PC-3 (cell line): Measurements from ENCODE around the gene MGAT4A. TPM values are rescaled to one million over a fixed set of nuclear protein-coding genes. Genes with fewer than 3 reads are reported as not detected.

Experiments used
- ATAC-seq: fragments of 200-7000 bp; cut with Tn5 transposase; 2 replicates; pipeline ENCODE4 v1.9.1; 2020; ENCODE audit warnings: mild to moderate bottlenecking, moderate library complexity
- BruUV-seq: library from RNA; stranded (reverse); fragments of 400-500 nt; replicated peaks from 2 replicates; lab custom pipeline; 2021; lab: Mats Ljungman, UMichigan
- CTCF ChIA-PET: fragments of 300-600 bp; sonication (Branson Sonifier 250); formaldehyde crosslinking; loops from one replicate; lab custom pipeline; 2022; ENCODE audit warnings: antibody characterized with exemption; lab: Charles Lee
- POLR2A ChIA-PET: fragments of 300-600 bp; sonication (Branson Sonifier 250); formaldehyde crosslinking; loops from one replicate; lab custom pipeline; 2022; ENCODE audit warnings: antibody characterized with exemption; ENCODE audit not compliant: unreplicated experiment; lab: Charles Lee
- DNase-seq: peaks from one replicate; pipeline ENCODE4 v3.0.0-alpha.2; 2015
- H2AFZ ChIP-seq: fragments of 300-600 bp; sonication (generic); 2 replicates; pipeline ENCODE4 v1.6.0; 2016; ENCODE audit warnings: antibody characterized with exemption, low read length
- H3F3A ChIP-seq: fragments of 300-600 bp; sonication (generic); one replicate; pipeline ENCODE4 v1.6.0; 2017; ENCODE audit warnings: antibody characterized with exemption, low read length, control low read depth, mild to moderate bottlenecking; ENCODE audit not compliant: unreplicated experiment
- H3K27ac ChIP-seq: fragments of 300-600 bp; sonication (generic); 2 replicates; pipeline ENCODE4 v1.5.1; 2016; ENCODE audit warnings: mild to moderate bottlenecking, low read length
- H3K27me3 ChIP-seq: fragments of 300-600 bp; sonication (generic); 2 replicates; pipeline ENCODE4 v1.6.1; 2016; ENCODE audit warnings: low read length, mixed read lengths
- H3K36me3 ChIP-seq: fragments of 300-600 bp; sonication (generic); 2 replicates; pipeline ENCODE4 v1.6.1; 2016; ENCODE audit warnings: low read depth, mixed run types, low read length, mixed read lengths
- H3K4me1 ChIP-seq: fragments of 300-600 bp; sonication (generic); 2 replicates; pipeline ENCODE4 v1.5.1; 2016; ENCODE audit warnings: low read length; ENCODE audit not compliant: insufficient read depth
- H3K4me2 ChIP-seq: fragments of 300-600 bp; sonication (generic); 2 replicates; pipeline ENCODE4 v1.6.0; 2016; ENCODE audit warnings: low read length
- H3K4me3 ChIP-seq: fragments of 300-600 bp; sonication (generic); 2 replicates; pipeline ENCODE4 v1.5.1; 2016; ENCODE audit warnings: mild to moderate bottlenecking, low read length, mixed read lengths
- H3K79me2 ChIP-seq: fragments of 300-600 bp; sonication (generic); 2 replicates; pipeline ENCODE4 v1.6.1; 2017; ENCODE audit warnings: low read length, mixed read lengths
- H3K9ac ChIP-seq: fragments of 300-600 bp; sonication (generic); 2 replicates; pipeline ENCODE4 v1.6.0; 2016; ENCODE audit warnings: mild to moderate bottlenecking, low read length
- H3K9me2 ChIP-seq: fragments of 300-600 bp; sonication (generic); replicated peaks from 2 replicates; pipeline ENCODE4 v1.6.1; 2016; ENCODE audit warnings: mixed run types, low read length, mixed read lengths
- H3K9me3 ChIP-seq: fragments of 300-600 bp; sonication (generic); 2 replicates; pipeline ENCODE4 v1.6.1; 2016; ENCODE audit warnings: low read length, mixed read lengths
- H4K20me1 ChIP-seq: fragments of 300-600 bp; sonication (generic); 2 replicates; pipeline ENCODE4 v1.6.1; 2016; ENCODE audit warnings: low read length, mixed read lengths
- EZH2 ChIP-seq: fragments of 300-600 bp; sonication (generic); IDR thresholded peaks from one replicate; pipeline ENCODE4 v1.6.1; 2017; ENCODE audit warnings: antibody characterized with exemption, mild to moderate bottlenecking, low read length; ENCODE audit not compliant: unreplicated experiment
- EZH2phosphoT487 ChIP-seq: fragments of 300-600 bp; sonication (generic); IDR thresholded peaks from 2 replicates; pipeline ENCODE4 v1.6.1; 2018; ENCODE audit warnings: mild to moderate bottlenecking, antibody characterized with exemption, low read length, borderline replicate concordance
- intact Hi-C: fragments of 100-400 bp; cut with micrococcal nuclease; formaldehyde crosslinking; loops from 2 replicates; pipeline ENCODE4 v1.9.0; 2023
- total RNA-seq: library from RNA; depleted of rRNA; stranded (reverse); fragments of >200 nt; gene quantifications from 2 replicates; pipeline ENCODE4 v1.2.3, GENCODE V29; 2014
- TF ChIP-seq, protein P1 (sequence below): fragments of 300-600 bp; sonication (generic); conservative IDR thresholded peaks from 2 replicates; pipeline ENCODE4 v1.5.1; 2017; ENCODE audit warnings: antibody characterized with exemption, low read depth, mild to moderate bottlenecking, low read length

Gene MGAT4A
- total RNA-seq, 1 experiment from 2014 or later, result 6.1 TPM

DNA sequence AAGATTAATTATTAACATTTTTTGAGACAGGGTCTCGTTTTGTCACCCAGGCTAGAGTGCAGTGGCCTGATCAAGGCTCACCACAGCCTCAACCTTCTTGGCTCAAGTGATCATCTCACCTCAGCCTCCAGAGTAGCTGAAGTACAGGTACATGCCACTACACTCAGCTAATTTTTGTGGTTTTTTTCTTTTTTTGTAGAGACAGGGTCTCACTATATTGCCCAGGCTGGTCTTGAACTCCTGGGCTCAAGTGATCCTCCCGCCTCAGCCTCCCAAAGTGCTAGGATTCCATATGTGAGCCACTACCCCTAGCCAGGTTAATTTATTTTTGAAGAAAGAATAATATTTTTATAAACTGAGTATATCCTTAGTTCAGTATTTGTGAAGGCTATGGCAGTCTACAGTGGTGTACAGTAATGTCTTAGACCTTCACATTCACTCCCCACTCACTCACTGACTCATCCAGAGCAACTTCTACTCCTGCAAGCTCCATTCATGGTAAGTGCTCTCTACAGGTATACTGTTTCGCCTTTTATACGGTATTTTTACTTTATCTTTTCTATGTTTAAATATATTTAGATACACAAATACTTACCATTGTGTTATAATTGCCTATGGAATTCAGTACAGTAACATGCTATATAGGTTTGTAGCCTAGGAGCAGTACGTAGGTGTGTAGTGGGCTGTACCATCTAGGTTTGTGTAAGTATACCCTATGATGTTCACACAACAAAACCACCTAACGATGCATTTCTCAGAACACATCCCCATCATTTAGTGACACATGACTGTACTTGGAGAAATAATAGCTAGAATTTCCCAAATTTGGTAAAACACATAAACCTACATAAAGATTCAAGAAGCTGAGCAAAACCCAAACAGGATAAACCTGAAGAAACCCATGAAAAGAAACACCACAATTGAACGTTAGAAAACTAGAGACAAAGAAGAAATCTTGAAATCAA lies 38.6 kb downstream of the MGAT4A start:
- no peak overlapping the region for H3K4me3 ChIP-seq
- DNase-seq, result no peak
- no peak overlapping the region for H3K27ac ChIP-seq
- no peaks in the 10 kb centered on the region for H3K27me3 ChIP-seq
- ChIA-PET POLR2A (no interaction called here), CTCF (no interaction called here)
- intact Hi-C loops, result no loop called here
- ATAC-seq, result no peak
- TF ChIP-seq, protein P1, sequence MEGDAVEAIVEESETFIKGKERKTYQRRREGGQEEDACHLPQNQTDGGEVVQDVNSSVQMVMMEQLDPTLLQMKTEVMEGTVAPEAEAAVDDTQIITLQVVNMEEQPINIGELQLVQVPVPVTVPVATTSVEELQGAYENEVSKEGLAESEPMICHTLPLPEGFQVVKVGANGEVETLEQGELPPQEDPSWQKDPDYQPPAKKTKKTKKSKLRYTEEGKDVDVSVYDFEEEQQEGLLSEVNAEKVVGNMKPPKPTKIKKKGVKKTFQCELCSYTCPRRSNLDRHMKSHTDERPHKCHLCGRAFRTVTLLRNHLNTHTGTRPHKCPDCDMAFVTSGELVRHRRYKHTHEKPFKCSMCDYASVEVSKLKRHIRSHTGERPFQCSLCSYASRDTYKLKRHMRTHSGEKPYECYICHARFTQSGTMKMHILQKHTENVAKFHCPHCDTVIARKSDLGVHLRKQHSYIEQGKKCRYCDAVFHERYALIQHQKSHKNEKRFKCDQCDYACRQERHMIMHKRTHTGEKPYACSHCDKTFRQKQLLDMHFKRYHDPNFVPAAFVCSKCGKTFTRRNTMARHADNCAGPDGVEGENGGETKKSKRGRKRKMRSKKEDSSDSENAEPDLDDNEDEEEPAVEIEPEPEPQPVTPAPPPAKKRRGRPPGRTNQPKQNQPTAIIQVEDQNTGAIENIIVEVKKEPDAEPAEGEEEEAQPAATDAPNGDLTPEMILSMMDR, result no peak
- no peak for TF ChIP-seq EZH2
- no peak for TF ChIP-seq EZH2phosphoT487
- H3F3A ChIP-seq, result no peaks in the 10 kb centered on the region
- no TSS peak for BruUV-seq
- H2AFZ ChIP-seq, result no peak overlapping the region
- H3K9me2 ChIP-seq, result no peaks in the 10 kb centered on the region
- H3K9me3 ChIP-seq, result no peaks in the 10 kb centered on the region
- no peaks in the 10 kb centered on the region for H4K20me1 ChIP-seq
- no peak overlapping the region for H3K9ac ChIP-seq
- H3K79me2 ChIP-seq, result no peaks in the 10 kb centered on the region
- H3K36me3 ChIP-seq, result no peaks in the 10 kb centered on the region
- peaks cover 12% of the 10 kb centered on the region for H3K4me1 ChIP-seq
- no peak overlapping the region for H3K4me2 ChIP-seq

DNA sequence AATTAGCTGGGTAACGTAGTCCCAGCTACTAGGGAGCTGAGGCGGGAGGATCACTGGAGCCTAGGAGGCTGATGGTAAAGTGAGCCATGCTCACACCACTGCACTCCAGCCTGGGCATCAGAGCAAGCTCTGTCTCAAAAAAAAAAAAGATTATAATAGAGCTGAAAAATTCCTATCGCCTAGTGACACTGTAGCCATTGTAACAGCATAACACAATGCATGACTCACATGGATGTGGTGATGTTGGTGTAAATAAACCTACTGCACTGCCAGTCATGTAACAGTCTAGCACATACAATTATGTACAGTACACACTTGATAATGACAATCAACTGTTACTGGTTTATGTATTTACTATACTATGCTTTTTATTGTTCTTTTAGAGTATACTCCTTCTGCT lies 39.6 kb downstream of the MGAT4A start:
- no peaks in the 10 kb centered on the region for H3F3A ChIP-seq
- H3K9ac ChIP-seq, result no peak overlapping the region
- ATAC-seq (peak; percentile 98), DNase-seq (peak; percentile 68)
- no peaks in the 10 kb centered on the region for H3K27me3 ChIP-seq
- CTCF ChIA-PET, result no interaction called here
- no peak overlapping the region for H3K27ac ChIP-seq
- intact Hi-C loops, result no loop called here
- H3K9me2 ChIP-seq, result no peaks in the 10 kb centered on the region
- H3K9me3 ChIP-seq, result no peaks in the 10 kb centered on the region
- no peaks in the 10 kb centered on the region for H3K79me2 ChIP-seq
- H3K36me3 ChIP-seq, result no peaks in the 10 kb centered on the region
- no peak overlapping the region for H2AFZ ChIP-seq
- no peaks in the 10 kb centered on the region for H4K20me1 ChIP-seq
- no TSS peak for BruUV-seq
- TF ChIP-seq EZH2, result no peak
- TF ChIP-seq, protein P1, result no peak
- TF ChIP-seq EZH2phosphoT487, result no peak
- POLR2A ChIA-PET, result no interaction called here
- peaks cover 8% of the 10 kb centered on the region; the same call in 1 of the 2 replicates for H3K4me1 ChIP-seq
- no peak overlapping the region for H3K4me2 ChIP-seq
- H3K4me3 ChIP-seq, result no peak overlapping the region
